Vagina (tissue), 2 donors: ENCODE data around the gene TMIGD3. TPM values are rescaled to one million over a fixed set of nuclear protein-coding genes. Genes with fewer than 3 reads are reported as not detected.

Experiments used
- DNase-seq, 2 donors: peaks; one replicate each; pipeline ENCODE4 v3.0.0-alpha.2; 2017; ENCODE audit errors: extremely low spot score in 2 of 2
- H3K27ac ChIP-seq: fragments of 200-600 bp; sonication (generic); one replicate; pipeline ENCODE4 v1.5.1; 2019
- H3K27me3 ChIP-seq: fragments of 200-600 bp; sonication (generic); one replicate; pipeline ENCODE4 v1.5.1; 2019
- H3K36me3 ChIP-seq, 2 donors: fragments of 200-600 bp; sonication (generic); one replicate each; pipeline ENCODE4 v1.5.1; 2017 to 2019
- H3K4me1 ChIP-seq: fragments of 200-600 bp; sonication (generic); one replicate; pipeline ENCODE4 v1.5.1; 2019
- H3K4me3 ChIP-seq, 2 donors: fragments of 200-600 bp; sonication (generic); 1 replicate in 1 of 2; 2 replicates in 1 of 2; pipeline ENCODE4 v1.5.1; 2016 to 2019
- H3K9me3 ChIP-seq: fragments of 200-600 bp; sonication (generic); one replicate; pipeline ENCODE4 v1.5.1; 2019
- CTCF ChIP-seq, 3 experiments: fragments of 450-650 bp in 2 of 3; fragments of 200-600 bp in 1 of 3; sonication (generic) in 1 of 3; IDR thresholded peaks; one replicate each; pipeline ENCODE4 v1.5.1; 2017 to 2019; ENCODE audit warnings: antibody characterized with exemption in 3 of 3, mild to moderate bottlenecking in 2 of 3, moderate library complexity in 2 of 3
- POLR2A ChIP-seq, 2 donors: fragments of 450-650 bp; IDR thresholded peaks; one replicate each; pipeline ENCODE4 v1.6.1; 2017; ENCODE audit warnings: antibody characterized with exemption in 2 of 2, mild to moderate bottlenecking in 2 of 2, moderate library complexity in 2 of 2
- POLR2AphosphoS5 ChIP-seq, 2 donors: sonication (generic); formaldehyde crosslinking; IDR thresholded peaks; one replicate each; pipeline ENCODE4 v1.9.0; 2017; ENCODE audit warnings: antibody characterized with exemption in 2 of 2, mild to moderate bottlenecking in 2 of 2, low read depth in 1 of 2; ENCODE audit not compliant: insufficient read depth in 1 of 2
- intact Hi-C: fragments of 100-400 bp; cut with DNase I; formaldehyde crosslinking; loops from one replicate; pipeline ENCODE4 v1.15.1; 2023
- small RNA-seq: library from RNA; depleted of rRNA; stranded (forward); fragments of <200 nt; gene quantifications from one replicate; pipeline ENCODE3, GENCODE V24; 2016
- total RNA-seq: library from RNA; depleted of rRNA; stranded (reverse); fragments of >200 nt; gene quantifications from one replicate; pipeline ENCODE4 v1.2.3, GENCODE V29; 2016

The TMIGD3 gene
- total RNA-seq, 1 donor from 2014 or later, result 2.9 TPM

- Histone ChIP-seq H3K36me3 (peaks cover 0 to 71% of the 10 kb centered on the region in 2 donors), H3K27me3 (no peaks in the 10 kb centered on the region), H3K4me3 (no peak overlapping the region), H3K27ac (no peak overlapping the region), H3K9me3 (no peaks in the 10 kb centered on the region), H3K4me1 (peaks cover 3% of the 10 kb centered on the region)
- DNase-seq, result no peak
- intact Hi-C loops, result no loop called here
- TF ChIP-seq CTCF (IDR thresholded peaks at IDR 0.05) (peak in 1 of 3 experiments; percentile 14), POLR2A (IDR thresholded peaks at IDR 0.05) (no peak)
Observed at GRCh38 chr1:111441573-111442192, 61.8 kb downstream of the TMIGD3 start.

GRCh38 chr1:111439461-111440351 is 63.7 kb downstream of the TMIGD3 start:
- H3K4me3 ChIP-seq, result no peak overlapping the region
- H3K36me3 ChIP-seq, result peaks cover 0 to 55% of the 10 kb centered on the region in 2 donors
- H3K4me1 ChIP-seq, result no peaks in the 10 kb centered on the region
- no peak for DNase-seq
- no peaks in the 10 kb centered on the region for H3K27me3 ChIP-seq
- intact Hi-C loops, result no loop called here
- no peak overlapping the region for H3K27ac ChIP-seq
- TF ChIP-seq POLR2AphosphoS5 (IDR thresholded peaks at IDR 0.05; ENCODE audit: insufficient read depth in 1 of 2, low read depth in 1 of 2) (no peak), CTCF (IDR thresholded peaks at IDR 0.05) (no peak), POLR2A (IDR thresholded peaks at IDR 0.05) (no peak)
- H3K9me3 ChIP-seq, result no peaks in the 10 kb centered on the region

GRCh38 chr1:111436726-111437125 is 66.7 kb downstream of the TMIGD3 start:
- H3K27me3 ChIP-seq, result no peaks in the 10 kb centered on the region
- no peak for DNase-seq
- no peak overlapping the region for H3K4me3 ChIP-seq
- no peaks in the 10 kb centered on the region for H3K4me1 ChIP-seq
- peaks cover 0 to 27% of the 10 kb centered on the region in 2 donors for H3K36me3 ChIP-seq
- intact Hi-C loops, result no loop called here
- no peak for TF ChIP-seq POLR2AphosphoS5 (IDR thresholded peaks at IDR 0.05; ENCODE audit: insufficient read depth in 1 of 2, low read depth in 1 of 2)
- no peak for TF ChIP-seq POLR2A (IDR thresholded peaks at IDR 0.05)
- TF ChIP-seq CTCF (IDR thresholded peaks at IDR 0.05), result no peak
- no peak overlapping the region for H3K27ac ChIP-seq
- H3K9me3 ChIP-seq, result no peaks in the 10 kb centered on the region

Small RNAs within 50 kb of the gene (small RNA-seq; reads per million reads assigned to genes)
- gene RF00019 (not detected), gene RNU6-792P (not detected)

Other genes starting within 250 kb of the TMIGD3 start
- not detected for gene CHIA, start 212.8 kb downstream of the TMIGD3 start, total RNA-seq
- 3.7 TPM for gene OVGP1, start 75.9 kb downstream of the TMIGD3 start, total RNA-seq
- gene WDR77, start 54.4 kb downstream of the TMIGD3 start, total RNA-seq, result 50.8 TPM
- 142 TPM for gene ATP5PB, start 54.2 kb downstream of the TMIGD3 start, total RNA-seq
- gene C1orf162, start 29.6 kb downstream of the TMIGD3 start, total RNA-seq, result 46.2 TPM
- gene ADORA3, start within 50 bp of the TMIGD3 start, total RNA-seq, result 5.2 TPM
- 52.5 TPM for gene RAP1A, start 116.2 kb upstream of the TMIGD3 start, total RNA-seq
- gene INKA2, start 235.8 kb upstream of the TMIGD3 start, total RNA-seq, result 6.1 TPM